Measurements from ENCODE around the gene SEPTIN2.
"Not testable (repeated sequence)": the region's sequence is repeated elsewhere in the genome, so short reads cannot be mapped to it uniquely, and the experiment has no call there.

The SEPTIN2 gene

GRCh38 chr2:241288324-241288888 lies 27.3 kb upstream of the SEPTIN2 start:
- DNase-seq (ENCODE audit: low read depth in 2 of 2), result no peak

- no peak for DNase-seq (ENCODE audit: low read depth in 2 of 2)
These were observed 26.7 kb upstream of the SEPTIN2 start for GRCh38 chr2:241289053-241289452.

DNA sequence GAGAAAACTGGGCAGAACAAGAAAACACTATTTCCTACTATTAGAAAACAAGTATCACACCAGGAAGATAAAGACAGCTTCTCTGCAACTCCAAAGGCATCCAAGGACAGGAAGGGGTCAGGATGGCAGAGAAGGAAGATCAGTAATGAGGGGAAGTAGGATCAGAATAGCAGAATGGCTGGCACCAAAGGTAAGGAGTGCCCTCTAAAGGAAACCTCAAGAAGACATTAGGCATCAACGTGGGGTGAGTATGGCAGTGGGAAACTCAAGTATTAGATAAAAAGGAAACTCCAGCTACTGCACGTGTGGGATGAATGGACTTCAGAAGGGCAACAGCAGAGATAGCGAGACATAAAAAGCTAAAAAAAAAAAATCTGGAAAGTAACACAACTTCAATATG lies 26.1 kb upstream of the SEPTIN2 start:
- no peak for DNase-seq (ENCODE audit: low read depth in 2 of 2)

- DNase-seq (ENCODE audit: low read depth in 2 of 2), result no peak
These were observed 24.6 kb upstream of the SEPTIN2 start for GRCh38 chr2:241291153-241291552.

GRCh38 chr2:241291977-241292376 lies 23.7 kb upstream of the SEPTIN2 start:
- DNase-seq (ENCODE audit: low read depth in 2 of 2), result no peak

- not testable (repeated sequence) for DNase-seq (ENCODE audit: low read depth in 2 of 2)
These were observed 22.3 kb upstream of the SEPTIN2 start for GRCh38 chr2:241293378-241293797.

DNA sequence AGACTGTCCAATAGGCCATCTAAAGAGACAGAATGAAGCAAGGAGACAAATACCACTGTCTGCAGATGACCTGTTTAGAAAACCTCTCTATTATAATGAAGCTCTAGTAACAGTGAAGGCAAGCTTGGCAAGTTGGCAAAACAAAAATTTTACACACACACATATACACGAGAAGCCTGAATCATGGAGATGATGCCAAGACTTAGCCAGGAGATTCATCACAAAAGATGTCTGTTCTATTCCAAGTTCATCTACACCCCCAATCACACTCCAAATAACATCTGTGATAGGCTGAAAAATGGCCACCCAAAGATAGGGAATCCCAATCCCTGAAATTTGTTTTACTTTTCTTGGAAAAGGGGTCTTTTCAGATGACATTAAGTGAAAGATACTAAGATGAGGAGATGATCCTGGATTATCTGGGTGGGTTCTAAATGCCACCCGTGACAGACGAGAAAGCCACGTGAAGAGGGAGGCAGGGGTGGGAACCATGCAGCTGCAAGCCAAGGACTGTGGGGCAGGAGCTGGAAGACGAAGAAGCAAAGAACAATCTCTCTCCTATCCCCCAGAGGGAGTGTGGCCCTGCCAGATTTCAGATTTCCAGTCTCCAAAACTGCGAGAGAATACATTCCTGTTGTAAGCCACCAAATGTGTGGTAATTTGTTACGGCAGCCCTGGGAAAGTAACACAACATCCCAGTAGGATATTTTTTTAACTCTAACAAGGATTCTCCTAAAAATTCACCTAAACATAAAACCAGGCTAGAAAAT lies 20.2 kb upstream of the SEPTIN2 start:
- no peak for DNase-seq (ENCODE audit: low read depth in 2 of 2)

- DNase-seq (ENCODE audit: low read depth in 2 of 2), result no peak
These were observed 19.0 kb upstream of the SEPTIN2 start for GRCh38 chr2:241296767-241297166.

DNA sequence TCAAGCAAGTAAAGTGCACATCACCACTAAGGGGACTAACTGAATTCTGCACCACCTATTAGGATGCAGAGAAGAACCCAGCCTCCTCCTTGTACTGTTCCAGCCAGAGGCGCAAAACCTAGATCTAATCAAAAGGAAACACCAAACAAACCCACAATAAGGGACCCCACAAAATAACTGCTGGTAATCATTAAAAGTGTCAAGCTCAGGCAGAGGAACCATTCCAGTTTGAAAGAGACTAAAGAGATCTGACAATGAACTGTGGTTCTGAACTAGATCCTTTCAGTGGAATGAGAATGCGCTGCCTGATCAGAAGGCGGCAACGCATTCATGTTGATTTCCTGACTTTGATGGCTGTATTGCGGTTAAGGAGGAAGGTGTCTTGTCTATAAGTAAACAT lies 17.1 kb upstream of the SEPTIN2 start:
- no peak for DNase-seq (ENCODE audit: low read depth in 2 of 2)

DNA sequence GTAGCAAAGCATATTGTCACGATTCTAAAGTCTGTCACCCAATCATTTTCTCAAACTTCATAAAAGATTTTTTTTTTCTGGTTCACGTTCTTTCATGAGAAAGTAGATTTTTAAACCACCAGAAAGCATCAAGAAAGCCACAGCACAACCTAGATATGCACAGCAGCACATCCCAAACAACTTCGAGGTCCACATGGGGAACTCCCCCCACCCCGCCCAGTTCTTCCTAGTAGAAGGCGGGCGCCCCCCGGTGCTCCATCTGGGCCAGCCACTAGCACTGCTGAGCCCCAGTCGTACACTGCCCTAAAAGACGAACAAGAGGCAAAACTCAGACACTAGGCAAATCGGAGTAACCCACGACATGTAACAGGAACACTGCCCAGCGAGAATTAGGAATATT lies 15.7 kb upstream of the SEPTIN2 start:
- no peak for DNase-seq (ENCODE audit: low read depth in 2 of 2)

DNA sequence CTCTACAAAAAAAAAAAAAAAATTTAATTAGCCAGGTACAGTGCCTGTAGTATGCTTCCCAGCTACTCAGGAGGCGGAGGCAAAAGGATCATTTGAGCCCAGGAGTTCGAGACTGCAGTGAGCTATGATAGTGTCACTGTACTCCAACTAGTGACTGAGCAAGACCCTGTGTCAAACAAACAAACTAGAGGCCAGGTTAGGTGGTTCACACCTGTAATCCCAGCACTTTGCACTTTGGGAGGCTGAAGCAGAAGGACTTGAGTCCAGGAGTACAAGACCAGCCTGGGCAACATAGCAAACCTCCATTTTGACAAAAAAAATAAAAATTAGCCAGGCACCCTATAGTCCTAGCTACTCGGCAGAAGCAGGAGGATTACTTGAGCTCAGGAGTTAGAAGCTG lies 13.6 kb upstream of the SEPTIN2 start:
- DNase-seq (ENCODE audit: low read depth in 2 of 2), result no peak

GRCh38 chr2:241302759-241303651 lies 12.7 kb upstream of the SEPTIN2 start:
- no peak for DNase-seq (ENCODE audit: low read depth in 2 of 2)

DNA sequence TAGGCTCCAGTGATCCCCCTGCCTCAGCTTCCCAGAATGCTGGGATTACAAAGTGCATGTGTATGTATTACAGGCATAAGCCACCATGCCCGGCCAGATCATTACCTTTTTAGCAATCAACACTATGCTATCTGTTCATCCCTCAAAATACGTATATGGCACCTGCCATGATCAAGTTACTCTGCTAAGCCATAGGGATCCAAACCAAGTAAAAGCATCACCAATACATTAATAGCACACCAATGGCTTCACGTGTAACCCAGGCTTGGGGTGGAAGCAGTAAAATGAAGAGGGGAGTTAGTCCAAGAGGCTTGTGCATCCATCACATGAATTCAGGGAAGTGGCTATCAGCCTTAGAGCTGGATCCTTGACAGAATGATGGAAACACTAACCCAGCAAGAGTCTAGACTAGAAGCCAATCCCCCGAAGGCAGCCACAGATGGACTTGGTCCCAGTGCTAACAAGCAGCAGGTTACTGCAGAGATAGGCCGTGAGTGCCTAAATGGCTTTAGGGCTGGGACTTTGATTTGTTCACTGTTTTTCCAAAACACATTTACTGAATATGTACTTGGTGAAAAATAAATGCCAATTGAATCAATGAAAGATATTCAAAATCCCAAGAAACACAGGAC lies 11.6 kb upstream of the SEPTIN2 start:
- DNase-seq (ENCODE audit: low read depth in 2 of 2), result no peak

GRCh38 chr2:241307055-241307454 lies 8.7 kb upstream of the SEPTIN2 start:
- no peak for DNase-seq (ENCODE audit: low read depth in 2 of 2)

DNA sequence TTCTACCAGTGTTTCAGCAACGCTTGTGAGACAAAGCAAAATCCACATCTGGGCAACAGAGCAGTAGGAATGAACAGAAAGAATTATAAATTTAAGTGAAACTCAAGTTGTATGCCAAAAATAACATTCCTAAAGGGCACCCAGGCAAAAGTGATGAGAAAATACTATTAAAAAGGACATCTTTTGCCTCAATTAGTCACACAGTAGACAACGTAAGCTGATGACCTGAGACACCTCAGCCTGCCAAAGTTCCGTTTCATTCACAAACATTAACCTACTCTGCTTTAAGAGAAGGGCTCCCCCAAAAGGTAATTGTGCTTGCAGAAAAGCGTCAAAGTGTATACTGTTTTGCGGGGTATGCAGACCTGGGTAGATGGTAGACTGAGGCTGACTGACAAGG lies 7.5 kb upstream of the SEPTIN2 start:
- no peak for DNase-seq (ENCODE audit: low read depth in 2 of 2)

GRCh38 chr2:241308832-241309500 lies 6.8 kb upstream of the SEPTIN2 start:
- no peak for DNase-seq (ENCODE audit: low read depth in 2 of 2)

- DNase-seq (ENCODE audit: low read depth in 2 of 2), result peak; percentile 40 to 48
These were observed 6.0 kb upstream of the SEPTIN2 start for GRCh38 chr2:241309684-241310117.

GRCh38 chr2:241310917-241311566 lies 4.7 kb upstream of the SEPTIN2 start:
- DNase-seq (ENCODE audit: low read depth in 2 of 2), result no peak

DNA sequence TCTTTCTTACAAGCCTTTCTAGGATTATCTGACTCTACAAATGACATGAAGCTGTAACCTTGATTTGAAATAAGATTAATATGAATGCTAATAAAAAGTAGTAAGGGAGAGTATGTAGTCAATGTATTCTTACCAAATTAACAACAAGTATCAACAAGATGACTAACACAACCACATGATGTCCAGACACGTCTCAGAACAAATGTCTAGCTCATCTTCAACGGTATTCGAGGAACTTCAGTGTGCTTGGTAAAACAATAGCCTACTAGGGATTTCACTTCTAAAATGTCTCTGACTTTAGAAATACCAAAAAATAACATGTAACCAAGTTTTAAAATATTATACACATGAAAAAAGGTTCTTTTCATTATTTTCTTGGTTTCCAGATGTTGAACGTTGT lies 3.6 kb upstream of the SEPTIN2 start:
- no peak for DNase-seq (ENCODE audit: low read depth in 2 of 2)

GRCh38 chr2:241313543-241314095 lies 2.1 kb upstream of the SEPTIN2 start:
- DNase-seq (ENCODE audit: low read depth in 2 of 2), result no peak
